ENCODE results near the gene LRRFIP1. TPM values are rescaled to one million over a fixed set of nuclear protein-coding genes. Genes with fewer than 3 reads are reported as not detected.

Gene LRRFIP1
- total and polyA plus RNA-seq, 9 of the 15 experiments (the other 6 are each of a cell fraction or from before 2014, with no cell fraction given) = 13.1 to 45.2 (median 31.3) TPM

DNA sequence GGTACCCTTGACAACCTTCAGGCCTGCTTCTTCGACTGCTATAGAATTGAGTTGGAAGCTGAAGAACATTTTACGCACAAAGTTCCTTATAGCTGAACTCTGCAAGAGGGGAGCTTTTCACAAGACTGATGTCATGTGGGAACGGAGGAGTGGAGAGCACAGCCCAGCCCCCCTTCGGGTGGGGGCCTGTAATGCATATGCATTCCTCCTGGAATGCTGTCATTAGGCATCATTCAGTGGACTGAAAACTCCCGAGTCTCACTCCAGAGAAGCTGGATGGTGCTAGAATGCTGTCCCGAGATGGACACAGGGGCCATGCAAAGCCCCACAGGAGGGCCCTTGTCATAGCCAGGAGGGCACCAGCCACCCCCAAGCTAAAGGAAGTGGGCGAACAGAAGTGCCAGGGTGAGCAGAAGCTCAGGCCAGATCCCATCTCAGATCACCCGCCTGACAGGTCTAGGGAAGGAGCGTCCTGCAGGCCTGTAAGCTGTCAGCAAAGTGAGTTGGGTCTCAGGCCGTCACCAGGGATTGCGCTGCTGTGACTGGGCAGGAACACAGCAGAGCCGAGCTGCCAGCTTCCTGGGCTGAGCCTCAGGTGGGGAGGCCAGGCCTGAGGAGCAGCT lies 127.3 kb downstream of the LRRFIP1 start (continued):
- TF ChIP-seq, protein P1, sequence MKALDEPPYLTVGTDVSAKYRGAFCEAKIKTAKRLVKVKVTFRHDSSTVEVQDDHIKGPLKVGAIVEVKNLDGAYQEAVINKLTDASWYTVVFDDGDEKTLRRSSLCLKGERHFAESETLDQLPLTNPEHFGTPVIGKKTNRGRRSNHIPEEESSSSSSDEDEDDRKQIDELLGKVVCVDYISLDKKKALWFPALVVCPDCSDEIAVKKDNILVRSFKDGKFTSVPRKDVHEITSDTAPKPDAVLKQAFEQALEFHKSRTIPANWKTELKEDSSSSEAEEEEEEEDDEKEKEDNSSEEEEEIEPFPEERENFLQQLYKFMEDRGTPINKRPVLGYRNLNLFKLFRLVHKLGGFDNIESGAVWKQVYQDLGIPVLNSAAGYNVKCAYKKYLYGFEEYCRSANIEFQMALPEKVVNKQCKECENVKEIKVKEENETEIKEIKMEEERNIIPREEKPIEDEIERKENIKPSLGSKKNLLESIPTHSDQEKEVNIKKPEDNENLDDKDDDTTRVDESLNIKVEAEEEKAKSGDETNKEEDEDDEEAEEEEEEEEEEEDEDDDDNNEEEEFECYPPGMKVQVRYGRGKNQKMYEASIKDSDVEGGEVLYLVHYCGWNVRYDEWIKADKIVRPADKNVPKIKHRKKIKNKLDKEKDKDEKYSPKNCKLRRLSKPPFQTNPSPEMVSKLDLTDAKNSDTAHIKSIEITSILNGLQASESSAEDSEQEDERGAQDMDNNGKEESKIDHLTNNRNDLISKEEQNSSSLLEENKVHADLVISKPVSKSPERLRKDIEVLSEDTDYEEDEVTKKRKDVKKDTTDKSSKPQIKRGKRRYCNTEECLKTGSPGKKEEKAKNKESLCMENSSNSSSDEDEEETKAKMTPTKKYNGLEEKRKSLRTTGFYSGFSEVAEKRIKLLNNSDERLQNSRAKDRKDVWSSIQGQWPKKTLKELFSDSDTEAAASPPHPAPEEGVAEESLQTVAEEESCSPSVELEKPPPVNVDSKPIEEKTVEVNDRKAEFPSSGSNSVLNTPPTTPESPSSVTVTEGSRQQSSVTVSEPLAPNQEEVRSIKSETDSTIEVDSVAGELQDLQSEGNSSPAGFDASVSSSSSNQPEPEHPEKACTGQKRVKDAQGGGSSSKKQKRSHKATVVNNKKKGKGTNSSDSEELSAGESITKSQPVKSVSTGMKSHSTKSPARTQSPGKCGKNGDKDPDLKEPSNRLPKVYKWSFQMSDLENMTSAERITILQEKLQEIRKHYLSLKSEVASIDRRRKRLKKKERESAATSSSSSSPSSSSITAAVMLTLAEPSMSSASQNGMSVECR (CRISPR knock-in tag; IDR thresholded peaks at IDR 0.05) = no peak
- no peak for TF ChIP-seq MAFF (IDR thresholded peaks at IDR 0.05; ENCODE audit: low read length)
- no peak for TF ChIP-seq ELF4 (CRISPR knock-in tag; IDR thresholded peaks at IDR 0.05)
- no peak for TF ChIP-seq ETS2 (tag; IDR thresholded peaks at IDR 0.05; ENCODE audit: borderline replicate concordance, poor library complexity, severe bottlenecking)
- no peak for TF ChIP-seq ZKSCAN8 (CRISPR knock-in tag; IDR thresholded peaks at IDR 0.05)
- TF ChIP-seq, protein P2, sequence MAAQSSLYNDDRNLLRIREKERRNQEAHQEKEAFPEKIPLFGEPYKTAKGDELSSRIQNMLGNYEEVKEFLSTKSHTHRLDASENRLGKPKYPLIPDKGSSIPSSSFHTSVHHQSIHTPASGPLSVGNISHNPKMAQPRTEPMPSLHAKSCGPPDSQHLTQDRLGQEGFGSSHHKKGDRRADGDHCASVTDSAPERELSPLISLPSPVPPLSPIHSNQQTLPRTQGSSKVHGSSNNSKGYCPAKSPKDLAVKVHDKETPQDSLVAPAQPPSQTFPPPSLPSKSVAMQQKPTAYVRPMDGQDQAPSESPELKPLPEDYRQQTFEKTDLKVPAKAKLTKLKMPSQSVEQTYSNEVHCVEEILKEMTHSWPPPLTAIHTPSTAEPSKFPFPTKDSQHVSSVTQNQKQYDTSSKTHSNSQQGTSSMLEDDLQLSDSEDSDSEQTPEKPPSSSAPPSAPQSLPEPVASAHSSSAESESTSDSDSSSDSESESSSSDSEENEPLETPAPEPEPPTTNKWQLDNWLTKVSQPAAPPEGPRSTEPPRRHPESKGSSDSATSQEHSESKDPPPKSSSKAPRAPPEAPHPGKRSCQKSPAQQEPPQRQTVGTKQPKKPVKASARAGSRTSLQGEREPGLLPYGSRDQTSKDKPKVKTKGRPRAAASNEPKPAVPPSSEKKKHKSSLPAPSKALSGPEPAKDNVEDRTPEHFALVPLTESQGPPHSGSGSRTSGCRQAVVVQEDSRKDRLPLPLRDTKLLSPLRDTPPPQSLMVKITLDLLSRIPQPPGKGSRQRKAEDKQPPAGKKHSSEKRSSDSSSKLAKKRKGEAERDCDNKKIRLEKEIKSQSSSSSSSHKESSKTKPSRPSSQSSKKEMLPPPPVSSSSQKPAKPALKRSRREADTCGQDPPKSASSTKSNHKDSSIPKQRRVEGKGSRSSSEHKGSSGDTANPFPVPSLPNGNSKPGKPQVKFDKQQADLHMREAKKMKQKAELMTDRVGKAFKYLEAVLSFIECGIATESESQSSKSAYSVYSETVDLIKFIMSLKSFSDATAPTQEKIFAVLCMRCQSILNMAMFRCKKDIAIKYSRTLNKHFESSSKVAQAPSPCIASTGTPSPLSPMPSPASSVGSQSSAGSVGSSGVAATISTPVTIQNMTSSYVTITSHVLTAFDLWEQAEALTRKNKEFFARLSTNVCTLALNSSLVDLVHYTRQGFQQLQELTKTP (IDR thresholded peaks at IDR 0.05; ENCODE audit: low read depth in 1 of 2, partially characterized antibody in 2 of 2) = no peak
- TF ChIP-seq, protein P3, sequence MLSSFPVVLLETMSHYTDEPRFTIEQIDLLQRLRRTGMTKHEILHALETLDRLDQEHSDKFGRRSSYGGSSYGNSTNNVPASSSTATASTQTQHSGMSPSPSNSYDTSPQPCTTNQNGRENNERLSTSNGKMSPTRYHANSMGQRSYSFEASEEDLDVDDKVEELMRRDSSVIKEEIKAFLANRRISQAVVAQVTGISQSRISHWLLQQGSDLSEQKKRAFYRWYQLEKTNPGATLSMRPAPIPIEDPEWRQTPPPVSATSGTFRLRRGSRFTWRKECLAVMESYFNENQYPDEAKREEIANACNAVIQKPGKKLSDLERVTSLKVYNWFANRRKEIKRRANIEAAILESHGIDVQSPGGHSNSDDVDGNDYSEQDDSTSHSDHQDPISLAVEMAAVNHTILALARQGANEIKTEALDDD (IDR thresholded peaks at IDR 0.05) = no peak
- TF ChIP-seq L3MBTL2 (IDR thresholded peaks at IDR 0.05) = no peak
- TF ChIP-seq, protein P4, sequence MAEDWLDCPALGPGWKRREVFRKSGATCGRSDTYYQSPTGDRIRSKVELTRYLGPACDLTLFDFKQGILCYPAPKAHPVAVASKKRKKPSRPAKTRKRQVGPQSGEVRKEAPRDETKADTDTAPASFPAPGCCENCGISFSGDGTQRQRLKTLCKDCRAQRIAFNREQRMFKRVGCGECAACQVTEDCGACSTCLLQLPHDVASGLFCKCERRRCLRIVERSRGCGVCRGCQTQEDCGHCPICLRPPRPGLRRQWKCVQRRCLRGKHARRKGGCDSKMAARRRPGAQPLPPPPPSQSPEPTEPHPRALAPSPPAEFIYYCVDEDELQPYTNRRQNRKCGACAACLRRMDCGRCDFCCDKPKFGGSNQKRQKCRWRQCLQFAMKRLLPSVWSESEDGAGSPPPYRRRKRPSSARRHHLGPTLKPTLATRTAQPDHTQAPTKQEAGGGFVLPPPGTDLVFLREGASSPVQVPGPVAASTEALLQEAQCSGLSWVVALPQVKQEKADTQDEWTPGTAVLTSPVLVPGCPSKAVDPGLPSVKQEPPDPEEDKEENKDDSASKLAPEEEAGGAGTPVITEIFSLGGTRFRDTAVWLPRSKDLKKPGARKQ (CRISPR knock-in tag; IDR thresholded peaks at IDR 0.05) = no peak
- TF ChIP-seq, protein P5, sequence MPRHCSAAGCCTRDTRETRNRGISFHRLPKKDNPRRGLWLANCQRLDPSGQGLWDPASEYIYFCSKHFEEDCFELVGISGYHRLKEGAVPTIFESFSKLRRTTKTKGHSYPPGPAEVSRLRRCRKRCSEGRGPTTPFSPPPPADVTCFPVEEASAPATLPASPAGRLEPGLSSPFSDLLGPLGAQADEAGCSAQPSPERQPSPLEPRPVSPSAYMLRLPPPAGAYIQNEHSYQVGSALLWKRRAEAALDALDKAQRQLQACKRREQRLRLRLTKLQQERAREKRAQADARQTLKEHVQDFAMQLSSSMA (CRISPR knock-in tag; IDR thresholded peaks at IDR 0.05) = no peak
- no peak for TF ChIP-seq MECOM (CRISPR knock-in tag; IDR thresholded peaks at IDR 0.05)

All from K562 (cell line).